HEK293 (cell line): Measurements from ENCODE around the gene PNRC1.

Experiments used
- KLF1 ChIP-seq: fragments of 450-650 bp; formaldehyde crosslinking; IDR thresholded peaks from 2 replicates; pipeline ENCODE4 v1.5.1; 2016; ENCODE audit warnings: missing biosample characterization, missing genetic modification characterization
- OSR2 ChIP-seq: fragments of 450-650 bp; formaldehyde crosslinking; IDR thresholded peaks from 2 replicates; pipeline ENCODE4 v1.5.1; 2016; ENCODE audit warnings: missing biosample characterization, missing genetic modification characterization
- PBX3 ChIP-seq: sonication (generic); formaldehyde crosslinking; IDR thresholded peaks from 2 replicates; pipeline ENCODE4 v1.8.1; 2022; ENCODE audit warnings: mild to moderate bottlenecking, moderate library complexity, missing genetic modification reagents
- PRDM4 ChIP-seq: fragments of 450-650 bp; formaldehyde crosslinking; IDR thresholded peaks from 2 replicates; pipeline ENCODE4 v1.5.1; 2017; ENCODE audit warnings: missing biosample characterization, missing genetic modification characterization
- YY1 ChIP-seq: fragments of 450-650 bp; formaldehyde crosslinking; IDR thresholded peaks from 2 replicates; pipeline ENCODE4 v1.5.1; 2018; ENCODE audit warnings: missing biosample characterization, missing genetic modification characterization
- ZBTB21 ChIP-seq: fragments of 450-650 bp; formaldehyde crosslinking; IDR thresholded peaks from 2 replicates; pipeline ENCODE4 v1.5.1; 2017; ENCODE audit warnings: missing biosample characterization, missing genetic modification characterization
- ZNF513 ChIP-seq: fragments of 450-650 bp; IDR thresholded peaks from 2 replicates; pipeline ENCODE4 v1.5.1; 2018; ENCODE audit warnings: missing biosample characterization, missing genetic modification characterization
- ZNF639 ChIP-seq: fragments of 450-650 bp; formaldehyde crosslinking; IDR thresholded peaks from 2 replicates; pipeline ENCODE4 v1.5.1; 2016; ENCODE audit warnings: missing biosample characterization, missing genetic modification characterization
- ZNF658 ChIP-seq: fragments of 450-650 bp; formaldehyde crosslinking; IDR thresholded peaks from 2 replicates; pipeline ENCODE4; 2016; ENCODE audit warnings: missing biosample characterization, missing genetic modification characterization
- ZNF785 ChIP-seq: fragments of 450-650 bp; formaldehyde crosslinking; IDR thresholded peaks from 2 replicates; pipeline ENCODE4 v1.5.1; 2016; ENCODE audit warnings: missing biosample characterization, missing genetic modification characterization
- ZNF792 ChIP-seq: fragments of 450-650 bp; formaldehyde crosslinking; IDR thresholded peaks from 2 replicates; pipeline ENCODE4 v1.5.1; 2016; ENCODE audit warnings: missing biosample characterization, missing genetic modification characterization
- TF ChIP-seq, protein P1 (sequence below): fragments of 450-650 bp; formaldehyde crosslinking; IDR thresholded peaks from 2 replicates; pipeline ENCODE4 v1.5.1; 2016; ENCODE audit warnings: missing biosample characterization, missing genetic modification characterization

- no peak for TF ChIP-seq KLF1
- no peak for TF ChIP-seq ZNF658 (tag by site-specific recombination)
- no peak for TF ChIP-seq ZNF639 (tag by site-specific recombination)
- no peak for TF ChIP-seq OSR2 (tag by site-specific recombination)
- no peak for TF ChIP-seq ZNF792 (tag by site-specific recombination)
- no peak for TF ChIP-seq ZBTB21 (tag by site-specific recombination)
- TF ChIP-seq, protein P1, sequence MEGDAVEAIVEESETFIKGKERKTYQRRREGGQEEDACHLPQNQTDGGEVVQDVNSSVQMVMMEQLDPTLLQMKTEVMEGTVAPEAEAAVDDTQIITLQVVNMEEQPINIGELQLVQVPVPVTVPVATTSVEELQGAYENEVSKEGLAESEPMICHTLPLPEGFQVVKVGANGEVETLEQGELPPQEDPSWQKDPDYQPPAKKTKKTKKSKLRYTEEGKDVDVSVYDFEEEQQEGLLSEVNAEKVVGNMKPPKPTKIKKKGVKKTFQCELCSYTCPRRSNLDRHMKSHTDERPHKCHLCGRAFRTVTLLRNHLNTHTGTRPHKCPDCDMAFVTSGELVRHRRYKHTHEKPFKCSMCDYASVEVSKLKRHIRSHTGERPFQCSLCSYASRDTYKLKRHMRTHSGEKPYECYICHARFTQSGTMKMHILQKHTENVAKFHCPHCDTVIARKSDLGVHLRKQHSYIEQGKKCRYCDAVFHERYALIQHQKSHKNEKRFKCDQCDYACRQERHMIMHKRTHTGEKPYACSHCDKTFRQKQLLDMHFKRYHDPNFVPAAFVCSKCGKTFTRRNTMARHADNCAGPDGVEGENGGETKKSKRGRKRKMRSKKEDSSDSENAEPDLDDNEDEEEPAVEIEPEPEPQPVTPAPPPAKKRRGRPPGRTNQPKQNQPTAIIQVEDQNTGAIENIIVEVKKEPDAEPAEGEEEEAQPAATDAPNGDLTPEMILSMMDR (tag by site-specific recombination) = no peak
- no peak for TF ChIP-seq PRDM4 (tag by site-specific recombination)
- no peak for TF ChIP-seq ZNF513 (tag by site-specific recombination)
- TF ChIP-seq PBX3 (CRISPR knock-in tag) = no peak
- no peak for TF ChIP-seq YY1 (tag by site-specific recombination)
- TF ChIP-seq ZNF785 (tag by site-specific recombination) = no peak
These were observed 54.2 kb downstream of the PNRC1 start for GRCh38 chr6:89134723-89135122.
